Neural progenitor cell (in vitro differentiated cells): ENCODE measurements around the gene CBR1. TPM values are rescaled to one million over a fixed set of nuclear protein-coding genes. Genes with fewer than 3 reads are reported as not detected.
A peak's percentile ranks its signal among the peaks of the same experiment; 100 is the strongest.

Experiments
- DNase-seq: peaks from one replicate; pipeline ENCODE4 v3.0.0-alpha.2; 2016; ENCODE audit warnings: low spot score
- H2AFZ ChIP-seq: fragments of 200-600 bp; sonication (generic); replicated peaks from 2 replicates; pipeline ENCODE4 v1.6.1; 2016; ENCODE audit warnings: antibody characterized with exemption
- H3F3A ChIP-seq: fragments of 200-600 bp; sonication (generic); 2 replicates; pipeline ENCODE4 v1.6.1; 2016; ENCODE audit warnings: antibody characterized with exemption, low read depth
- H3K27ac ChIP-seq: fragments of 200-600 bp; sonication (generic); 2 replicates; pipeline ENCODE4 v1.5.1; 2016; ENCODE audit warnings: mild to moderate bottlenecking
- H3K27me3 ChIP-seq: fragments of 200-600 bp; sonication (generic); 2 replicates; pipeline ENCODE4 v1.6.1; 2016; ENCODE audit warnings: mild to moderate bottlenecking, moderate library complexity
- H3K36me3 ChIP-seq: fragments of 200-600 bp; sonication (generic); 2 replicates; pipeline ENCODE4 v1.5.1; 2016
- H3K4me1 ChIP-seq: fragments of 200-600 bp; sonication (generic); 2 replicates; pipeline ENCODE4 v1.6.1; 2016; ENCODE audit warnings: mixed run types
- H3K4me2 ChIP-seq: fragments of 200-600 bp; sonication (generic); 2 replicates; pipeline ENCODE4 v1.6.1; 2016
- H3K4me3 ChIP-seq: fragments of 200-600 bp; sonication (generic); 2 replicates; pipeline ENCODE4 v1.5.1; 2016
- H3K79me2 ChIP-seq: fragments of 200-600 bp; sonication (generic); 2 replicates; pipeline ENCODE4 v1.6.1; 2016; ENCODE audit warnings: low read depth
- H3K9ac ChIP-seq: fragments of 200-600 bp; sonication (generic); 2 replicates; pipeline ENCODE4 v1.6.1; 2016
- H3K9me3 ChIP-seq: fragments of 200-600 bp; sonication (generic); 2 replicates; pipeline ENCODE4 v1.5.1; 2016; ENCODE audit warnings: low read depth
- H4K20me1 ChIP-seq: fragments of 200-600 bp; sonication (generic); 2 replicates; pipeline ENCODE4 v1.6.1; 2016; ENCODE audit warnings: low read depth
- H3K27ac Mint-ChIP-seq: 3 replicates; pipeline ENCODE4 v1.8.0; 2021; ENCODE audit warnings: mixed read lengths
- H3K27me3 Mint-ChIP-seq: 2 replicates; pipeline ENCODE4 v1.8.0; 2022; ENCODE audit warnings: low read depth, mild to moderate bottlenecking, inconsistent platforms, moderate library complexity, mixed read lengths; ENCODE audit not compliant: insufficient read depth
- H3K36me3 Mint-ChIP-seq: 3 replicates; pipeline ENCODE4 v1.8.0; 2021; ENCODE audit warnings: mixed read lengths
- H3K4me1 Mint-ChIP-seq: 3 replicates; pipeline ENCODE4 v1.8.0; 2021; ENCODE audit warnings: mixed read lengths
- H3K4me3 Mint-ChIP-seq: 3 replicates; pipeline ENCODE4 v1.8.0; 2021; ENCODE audit warnings: mild to moderate bottlenecking, moderate library complexity, mixed read lengths
- H3K9me3 Mint-ChIP-seq: 3 replicates; pipeline ENCODE4 v1.8.0; 2020; ENCODE audit warnings: mixed read lengths
- CTCF ChIP-seq: fragments of 200-600 bp; sonication (generic); IDR thresholded peaks from 2 replicates; pipeline ENCODE4 v1.5.1; 2017; ENCODE audit warnings: antibody characterized with exemption, mild to moderate bottlenecking
- EZH2 ChIP-seq: fragments of 200-600 bp; sonication (generic); IDR thresholded peaks from 2 replicates; pipeline ENCODE4 v1.6.1; 2017; ENCODE audit warnings: antibody characterized with exemption, mild to moderate bottlenecking, moderate library complexity
- EZH2phosphoT487 ChIP-seq: fragments of 200-600 bp; sonication (generic); IDR thresholded peaks from 2 replicates; pipeline ENCODE4 v1.6.1; 2017; ENCODE audit warnings: antibody characterized with exemption
- total RNA-seq: library from RNA; depleted of rRNA; stranded (reverse); fragments of >200 nt; gene quantifications from 2 replicates; pipeline ENCODE4 v1.2.3, GENCODE V29; 2015; ENCODE audit warnings: low replicate concordance

CBR1 gene
- total RNA-seq, 1 donor from 2014 or later: 24.9 TPM

- Histone ChIP-seq H3K36me3 (no peaks in the 10 kb centered on the region), H3K79me2 (no peaks in the 10 kb centered on the region), H3K9me3 (no peaks in the 10 kb centered on the region), H3F3A (peaks cover 27% of the 10 kb centered on the region), H2AFZ (no peak overlapping the region), H3K4me2 (no peak overlapping the region), H3K27ac (no peak overlapping the region), H3K4me1 (peaks cover 20% of the 10 kb centered on the region), H3K27me3 (no peaks in the 10 kb centered on the region), H3K4me3 (no peak overlapping the region), H3K9ac (no peak overlapping the region), H4K20me1 (no peaks in the 10 kb centered on the region)
- Mint-ChIP-seq H3K4me1 (peaks cover 20% of the 10 kb centered on the region), H3K36me3 (no peaks in the 10 kb centered on the region), H3K27me3 (peaks cover 5% of the 10 kb centered on the region), H3K27ac (no peak overlapping the region), H3K9me3 (peaks cover 2% of the 10 kb centered on the region), H3K4me3 (no peak overlapping the region)
- no peak for TF ChIP-seq CTCF
- no peak for DNase-seq
Measured at GRCh38 chr21:36100971-36101641, 31.3 kb downstream of the CBR1 start.

GRCh38 chr21:36103434-36103833, 33.6 kb downstream of the CBR1 start:
- Histone ChIP-seq H3K27me3 (no peaks in the 10 kb centered on the region), H2AFZ (no peak overlapping the region), H3F3A (peaks cover 10% of the 10 kb centered on the region), H3K9me3 (no peaks in the 10 kb centered on the region), H3K36me3 (no peaks in the 10 kb centered on the region), H4K20me1 (no peaks in the 10 kb centered on the region), H3K4me2 (no peak overlapping the region), H3K79me2 (no peaks in the 10 kb centered on the region), H3K27ac (no peak overlapping the region), H3K9ac (no peak overlapping the region), H3K4me1 (peaks cover 5% of the 10 kb centered on the region), H3K4me3 (no peak overlapping the region)
- H3K9me3 Mint-ChIP-seq: peaks cover 2% of the 10 kb centered on the region
- TF ChIP-seq CTCF (no peak), EZH2phosphoT487 (no peak), EZH2 (no peak)
- peaks cover 7% of the 10 kb centered on the region for H3K27me3 Mint-ChIP-seq
- H3K27ac Mint-ChIP-seq: no peak overlapping the region
- H3K36me3 Mint-ChIP-seq: no peaks in the 10 kb centered on the region
- no peak overlapping the region for H3K4me3 Mint-ChIP-seq
- peaks cover 12% of the 10 kb centered on the region for H3K4me1 Mint-ChIP-seq
- DNase-seq: no peak

- H3K27me3 Mint-ChIP-seq: peaks cover 9% of the 10 kb centered on the region
- DNase-seq: peak; percentile 80
- peaks cover 12% of the 10 kb centered on the region for H3K4me1 Mint-ChIP-seq
- Histone ChIP-seq H4K20me1 (no peaks in the 10 kb centered on the region), H3K36me3 (no peaks in the 10 kb centered on the region), H3K27me3 (no peaks in the 10 kb centered on the region), H3K4me3 (no peak overlapping the region), H3F3A (peaks cover 10% of the 10 kb centered on the region), H3K27ac (no peak overlapping the region), H3K9me3 (no peaks in the 10 kb centered on the region), H3K79me2 (no peaks in the 10 kb centered on the region), H2AFZ (peak overlapping the region; percentile 66), H3K4me1 (peaks cover 5% of the 10 kb centered on the region), H3K4me2 (peak overlapping the region; percentile 52), H3K9ac (no peak overlapping the region)
- peak; percentile 66 for TF ChIP-seq CTCF
- no peak for TF ChIP-seq EZH2
- peaks cover 2% of the 10 kb centered on the region for H3K9me3 Mint-ChIP-seq
- H3K4me3 Mint-ChIP-seq: no peak overlapping the region
- H3K27ac Mint-ChIP-seq: no peak overlapping the region
- no peaks in the 10 kb centered on the region for H3K36me3 Mint-ChIP-seq
Measured at GRCh38 chr21:36104317-36105300, 34.8 kb downstream of the CBR1 start.
